ENCODE results near the gene LPAR2. TPM values are rescaled to one million over a fixed set of nuclear protein-coding genes. Genes with fewer than 3 reads are reported as not detected.

Gene LPAR2
- total RNA-seq, 1 experiment from 2014 or later = 0.24 TPM

- Histone ChIP-seq H3K36me3 (peaks cover 65% of the 10 kb centered on the region), H3K4me3 (no peak overlapping the region), H3K9me3 (replicated peaks) (no peaks in the 10 kb centered on the region), H3K27ac (no peak overlapping the region), H3K4me1 (replicated peaks) (peaks cover 15% of the 10 kb centered on the region), H3K27me3 (replicated peaks) (no peaks in the 10 kb centered on the region)
- no peak for DNase-seq (ENCODE audit: low read depth in 1 of 2, low spot score in 2 of 2)
Measured at GRCh38 chr19:19659646-19660245, 31.7 kb upstream of the LPAR2 start.

- Histone ChIP-seq H3K4me1 (replicated peaks) (peaks cover 11% of the 10 kb centered on the region), H3K36me3 (peaks cover 82% of the 10 kb centered on the region), H3K27ac (no peak overlapping the region), H3K4me3 (no peak overlapping the region), H3K9me3 (replicated peaks) (no peaks in the 10 kb centered on the region), H3K27me3 (replicated peaks) (no peaks in the 10 kb centered on the region)
- DNase-seq (ENCODE audit: low read depth in 1 of 2, low spot score in 2 of 2) = no peak
Measured at GRCh38 chr19:19657397-19657783, 29.4 kb upstream of the LPAR2 start.

- no peak for DNase-seq (ENCODE audit: low read depth in 1 of 2, low spot score in 2 of 2)
- Histone ChIP-seq H3K4me1 (replicated peaks) (peaks cover 4% of the 10 kb centered on the region), H3K36me3 (peaks cover 85% of the 10 kb centered on the region), H3K9me3 (replicated peaks) (no peaks in the 10 kb centered on the region), H3K27ac (no peak overlapping the region), H3K27me3 (replicated peaks) (no peaks in the 10 kb centered on the region), H3K4me3 (no peak overlapping the region)
Measured at GRCh38 chr19:19656451-19657396, 28.7 kb upstream of the LPAR2 start.

- Histone ChIP-seq H3K4me3 (no peak overlapping the region), H3K27me3 (replicated peaks) (no peaks in the 10 kb centered on the region), H3K36me3 (peaks cover 91% of the 10 kb centered on the region), H3K4me1 (replicated peaks) (no peaks in the 10 kb centered on the region), H3K27ac (no peak overlapping the region), H3K9me3 (replicated peaks) (no peaks in the 10 kb centered on the region)
- DNase-seq (ENCODE audit: low read depth in 1 of 2, low spot score in 2 of 2) = no peak
Measured at GRCh38 chr19:19655641-19656343, 27.8 kb upstream of the LPAR2 start.

- no peak for DNase-seq (ENCODE audit: low read depth in 1 of 2, low spot score in 2 of 2)
- peaks cover 97% of the 10 kb centered on the region for H3K36me3 ChIP-seq
- no peak overlapping the region for H3K4me3 ChIP-seq
- H3K27ac ChIP-seq = no peak overlapping the region
- no peaks in the 10 kb centered on the region for H3K4me1 ChIP-seq (replicated peaks)
- H3K9me3 ChIP-seq (replicated peaks) = no peaks in the 10 kb centered on the region
- no peaks in the 10 kb centered on the region for H3K27me3 ChIP-seq (replicated peaks)
Measured at GRCh38 chr19:19655051-19655594, 27.1 kb upstream of the LPAR2 start.

GRCh38 chr19:19654441-19654840 is 26.4 kb upstream of the LPAR2 start:
- no peaks in the 10 kb centered on the region for H3K4me1 ChIP-seq (replicated peaks)
- H3K9me3 ChIP-seq (replicated peaks) = no peaks in the 10 kb centered on the region
- no peak overlapping the region for H3K27ac ChIP-seq
- peaks cover 97% of the 10 kb centered on the region for H3K36me3 ChIP-seq
- no peak for DNase-seq (ENCODE audit: low read depth in 1 of 2, low spot score in 2 of 2)
- H3K27me3 ChIP-seq (replicated peaks) = no peaks in the 10 kb centered on the region
- no peak overlapping the region for H3K4me3 ChIP-seq

- Histone ChIP-seq H3K27ac (no peak overlapping the region), H3K36me3 (peaks cover 95% of the 10 kb centered on the region), H3K4me1 (replicated peaks) (no peaks in the 10 kb centered on the region), H3K4me3 (no peak overlapping the region), H3K9me3 (replicated peaks) (no peaks in the 10 kb centered on the region), H3K27me3 (replicated peaks) (no peaks in the 10 kb centered on the region)
- no peak for DNase-seq (ENCODE audit: low read depth in 1 of 2, low spot score in 2 of 2)
Measured at GRCh38 chr19:19653597-19654147, 25.7 kb upstream of the LPAR2 start.

- no peaks in the 10 kb centered on the region for H3K27me3 ChIP-seq (replicated peaks)
- DNase-seq (ENCODE audit: low read depth in 1 of 2, low spot score in 2 of 2) = no peak
- no peaks in the 10 kb centered on the region for H3K9me3 ChIP-seq (replicated peaks)
- peaks cover 88% of the 10 kb centered on the region for H3K36me3 ChIP-seq
- H3K4me1 ChIP-seq (replicated peaks) = no peaks in the 10 kb centered on the region
- no peak overlapping the region for H3K27ac ChIP-seq
- H3K4me3 ChIP-seq = no peak overlapping the region
Measured at GRCh38 chr19:19652482-19653295, 24.7 kb upstream of the LPAR2 start.

GRCh38 chr19:19651076-19651475 is 23.1 kb upstream of the LPAR2 start:
- no peaks in the 10 kb centered on the region for H3K27me3 ChIP-seq (replicated peaks)
- H3K36me3 ChIP-seq = peaks cover 85% of the 10 kb centered on the region
- no peak for DNase-seq (ENCODE audit: low read depth in 1 of 2, low spot score in 2 of 2)
- H3K27ac ChIP-seq = no peak overlapping the region
- no peaks in the 10 kb centered on the region for H3K9me3 ChIP-seq (replicated peaks)
- H3K4me1 ChIP-seq (replicated peaks) = no peaks in the 10 kb centered on the region
- H3K4me3 ChIP-seq = no peak overlapping the region

GRCh38 chr19:19650331-19650730 is 22.3 kb upstream of the LPAR2 start:
- no peaks in the 10 kb centered on the region for H3K9me3 ChIP-seq (replicated peaks)
- no peak overlapping the region for H3K4me3 ChIP-seq
- no peaks in the 10 kb centered on the region for H3K4me1 ChIP-seq (replicated peaks)
- H3K36me3 ChIP-seq = peaks cover 85% of the 10 kb centered on the region
- H3K27me3 ChIP-seq (replicated peaks) = no peaks in the 10 kb centered on the region
- no peak overlapping the region for H3K27ac ChIP-seq
- DNase-seq (ENCODE audit: low read depth in 1 of 2, low spot score in 2 of 2) = no peak

- no peaks in the 10 kb centered on the region for H3K9me3 ChIP-seq (replicated peaks)
- no peak overlapping the region for H3K27ac ChIP-seq
- H3K36me3 ChIP-seq = peaks cover 85% of the 10 kb centered on the region
- no peak for DNase-seq (ENCODE audit: low read depth in 1 of 2, low spot score in 2 of 2)
- H3K4me1 ChIP-seq (replicated peaks) = no peaks in the 10 kb centered on the region
- H3K4me3 ChIP-seq = no peak overlapping the region
- no peaks in the 10 kb centered on the region for H3K27me3 ChIP-seq (replicated peaks)
Measured at GRCh38 chr19:19649580-19649995, 21.6 kb upstream of the LPAR2 start.

- H3K4me3 ChIP-seq = no peak overlapping the region
- H3K36me3 ChIP-seq = peaks cover 85% of the 10 kb centered on the region
- no peak overlapping the region for H3K27ac ChIP-seq
- H3K27me3 ChIP-seq (replicated peaks) = no peaks in the 10 kb centered on the region
- no peaks in the 10 kb centered on the region for H3K9me3 ChIP-seq (replicated peaks)
- DNase-seq (ENCODE audit: low read depth in 1 of 2, low spot score in 2 of 2) = no peak
- H3K4me1 ChIP-seq (replicated peaks) = no peaks in the 10 kb centered on the region
Measured at GRCh38 chr19:19649155-19649554, 21.1 kb upstream of the LPAR2 start.

All from SJSA1 (cell line).